ENCODE data around the gene NCKAP5.

Gene NCKAP5

DNA sequence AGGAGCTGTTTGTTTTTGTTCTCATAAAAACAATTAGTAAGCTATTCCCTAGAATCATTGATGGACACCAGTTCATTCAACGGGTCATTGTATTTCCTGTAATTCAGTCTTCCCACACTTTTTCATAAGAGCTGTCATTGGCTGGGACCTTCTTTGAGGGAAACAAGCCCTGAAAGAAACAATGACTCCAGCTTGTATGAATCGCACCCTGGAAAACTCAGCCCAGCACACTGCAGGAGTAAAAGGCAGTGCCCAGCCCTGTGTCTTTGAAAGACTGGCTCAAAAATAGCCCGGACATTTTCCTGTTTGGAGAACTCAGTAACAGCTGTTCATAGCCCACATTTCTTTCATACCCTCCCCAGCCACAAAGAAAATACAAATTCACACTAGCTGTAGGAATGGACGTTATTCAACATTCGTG is 81.5 kb downstream of the NCKAP5 start:
- Histone ChIP-seq H3K4me3 (ENCODE audit: severe bottlenecking) (no peak overlapping the region), H3K4me1 (ENCODE audit: insufficient read depth, poor library complexity, severe bottlenecking) (no peaks in the 10 kb centered on the region), H3K36me3 (ENCODE audit: low read depth) (no peaks in the 10 kb centered on the region), H3K9me3 (ENCODE audit: severe bottlenecking) (no peaks in the 10 kb centered on the region), H3K27me3 (ENCODE audit: insufficient read depth, poor library complexity, severe bottlenecking) (no peaks in the 10 kb centered on the region), H3K27ac (ENCODE audit: poor library complexity, severe bottlenecking) (no peak overlapping the region)
- TF ChIP-seq CTCF (IDR thresholded peaks at IDR 0.05; ENCODE audit: poor library complexity, severe bottlenecking) = no peak
- DNase-seq (ENCODE audit: low spot score) (no peak), ATAC-seq (ENCODE audit: low read depth) (no peak)

GRCh38 chr2:133485868-133486267 is 82.4 kb downstream of the NCKAP5 start:
- Histone ChIP-seq H3K4me3 (ENCODE audit: severe bottlenecking) (no peak overlapping the region), H3K9me3 (ENCODE audit: severe bottlenecking) (no peaks in the 10 kb centered on the region), H3K36me3 (ENCODE audit: low read depth) (no peaks in the 10 kb centered on the region), H3K27me3 (ENCODE audit: insufficient read depth, poor library complexity, severe bottlenecking) (no peaks in the 10 kb centered on the region), H3K4me1 (ENCODE audit: insufficient read depth, poor library complexity, severe bottlenecking) (peaks cover 7% of the 10 kb centered on the region), H3K27ac (ENCODE audit: poor library complexity, severe bottlenecking) (no peak overlapping the region)
- no peak for ATAC-seq (ENCODE audit: low read depth)
- TF ChIP-seq CTCF (IDR thresholded peaks at IDR 0.05; ENCODE audit: poor library complexity, severe bottlenecking) = no peak
- no peak for DNase-seq (ENCODE audit: low spot score)

- H3K9me3 ChIP-seq (ENCODE audit: severe bottlenecking) = no peaks in the 10 kb centered on the region
- H3K27me3 ChIP-seq (ENCODE audit: insufficient read depth, poor library complexity, severe bottlenecking) = no peaks in the 10 kb centered on the region
- DNase-seq (ENCODE audit: low spot score) (no peak), ATAC-seq (ENCODE audit: low read depth) (no peak)
- H3K36me3 ChIP-seq (ENCODE audit: low read depth) = no peaks in the 10 kb centered on the region
- H3K4me3 ChIP-seq (ENCODE audit: severe bottlenecking) = no peak overlapping the region
- H3K4me1 ChIP-seq (ENCODE audit: insufficient read depth, poor library complexity, severe bottlenecking) = peaks cover 11% of the 10 kb centered on the region
- no peak overlapping the region for H3K27ac ChIP-seq (ENCODE audit: poor library complexity, severe bottlenecking)
- TF ChIP-seq CTCF (IDR thresholded peaks at IDR 0.05; ENCODE audit: poor library complexity, severe bottlenecking) = no peak
Measured at GRCh38 chr2:133484784-133485183, 83.5 kb downstream of the NCKAP5 start.

- H3K27me3 ChIP-seq (ENCODE audit: insufficient read depth, poor library complexity, severe bottlenecking) = no peaks in the 10 kb centered on the region
- peaks cover 11% of the 10 kb centered on the region for H3K4me1 ChIP-seq (ENCODE audit: insufficient read depth, poor library complexity, severe bottlenecking)
- no peak overlapping the region for H3K4me3 ChIP-seq (ENCODE audit: severe bottlenecking)
- H3K9me3 ChIP-seq (ENCODE audit: severe bottlenecking) = no peaks in the 10 kb centered on the region
- H3K36me3 ChIP-seq (ENCODE audit: low read depth) = no peaks in the 10 kb centered on the region
- DNase-seq (ENCODE audit: low spot score) (no peak), ATAC-seq (ENCODE audit: low read depth) (no peak)
- TF ChIP-seq CTCF (IDR thresholded peaks at IDR 0.05; ENCODE audit: poor library complexity, severe bottlenecking) = no peak
- no peak overlapping the region for H3K27ac ChIP-seq (ENCODE audit: poor library complexity, severe bottlenecking)
Measured at GRCh38 chr2:133484106-133484505, 84.2 kb downstream of the NCKAP5 start.

GRCh38 chr2:133483181-133483580 is 85.1 kb downstream of the NCKAP5 start:
- no peak for DNase-seq (ENCODE audit: low spot score)
- no peak overlapping the region for H3K27ac ChIP-seq (ENCODE audit: poor library complexity, severe bottlenecking)
- no peak for TF ChIP-seq CTCF (IDR thresholded peaks at IDR 0.05; ENCODE audit: poor library complexity, severe bottlenecking)
- peaks cover 13% of the 10 kb centered on the region for H3K4me1 ChIP-seq (ENCODE audit: insufficient read depth, poor library complexity, severe bottlenecking)
- H3K36me3 ChIP-seq (ENCODE audit: low read depth) = no peaks in the 10 kb centered on the region
- H3K27me3 ChIP-seq (ENCODE audit: insufficient read depth, poor library complexity, severe bottlenecking) = no peaks in the 10 kb centered on the region
- no peak overlapping the region for H3K4me3 ChIP-seq (ENCODE audit: severe bottlenecking)
- H3K9me3 ChIP-seq (ENCODE audit: severe bottlenecking) = no peaks in the 10 kb centered on the region
- ATAC-seq (ENCODE audit: low read depth) = no peak

Measured in RWPE2 (cell line).